A549 (cell line): Measurements from ENCODE around the gene TBC1D8. TPM values are rescaled to one million over a fixed set of nuclear protein-coding genes. Genes with fewer than 3 reads are reported as not detected.

Experiments
- ATAC-seq, 2 experiments: fragments of 200-7000 bp in 1 of 2; fragments of >200 bp in 1 of 2; cut with Nextera tagmentation in 1 of 2; cut with Tn5 transposase in 1 of 2; 3 replicates each; pipeline versions ENCODE4 v1.8.0 to v1.9.1; 2018 to 2020; ENCODE audit warnings: mild to moderate bottlenecking in 1 of 2, moderate library complexity in 1 of 2
- CTCF ChIA-PET: fragments of 300-600 bp; sonication (Branson Sonifier 250); formaldehyde crosslinking; extraction: SDS; loops from one replicate; lab custom pipeline; 2021; ENCODE audit warnings: antibody characterized with exemption, inconsistent platforms; lab: Yijun Ruan, JAX
- POLR2A ChIA-PET: fragments of 350-600 bp; formaldehyde crosslinking; extraction: SDS; loops from one replicate; lab custom pipeline; 2021; ENCODE audit warnings: antibody characterized with exemption, inconsistent platforms; lab: Yijun Ruan, JAX
- DNase-seq, 2 experiments: peaks; one replicate each; pipeline versions ENCODE4 v3.0.0 to v3.0.0-alpha.2; 2011 to 2016; ENCODE audit warnings: low read depth in 1 of 2, low spot score in 1 of 2
- FAIRE-seq: peaks from 2 replicates; lab custom pipeline; 2011; peaks lifted over from hg19 to GRCh38; lab: Jason Lieb, UNC
- H3K27ac ChIP-seq, 2 experiments: fragments of >200 bp; sonication (Bioruptor Twin); formaldehyde crosslinking; 3 replicates each; pipeline ENCODE4 v1.5.1; 2016 to 2017
- H3K4me1 ChIP-seq: fragments of >200 bp; sonication (Bioruptor Twin); formaldehyde crosslinking; 3 replicates; pipeline ENCODE4 v1.6.1; 2016
- H3K4me2 ChIP-seq: fragments of >200 bp; sonication (Bioruptor Twin); formaldehyde crosslinking; 3 replicates; pipeline ENCODE4 v1.6.1; 2016
- H3K4me3 ChIP-seq: fragments of >200 bp; sonication (Bioruptor Twin); formaldehyde crosslinking; 3 replicates; pipeline ENCODE4 v1.5.1; 2016
- H3K9me3 ChIP-seq: fragments of >200 bp; sonication (Bioruptor Twin); formaldehyde crosslinking; 3 replicates; pipeline ENCODE4 v1.6.1; 2016
- BCL3 ChIP-seq: fragments of >200 bp; sonication (Bioruptor Twin); formaldehyde crosslinking; IDR thresholded peaks from 3 replicates; pipeline ENCODE4 v1.6.1; 2016
- CBX2 ChIP-seq: fragments of 200-600 bp; sonication (generic); IDR thresholded peaks from 2 replicates; pipeline ENCODE4 v1.6.1; 2016; ENCODE audit warnings: low read depth, mild to moderate bottlenecking, borderline replicate concordance
- CHD4 ChIP-seq: fragments of 200-600 bp; sonication (generic); IDR thresholded peaks from 2 replicates; pipeline ENCODE4 v1.6.1; 2016; ENCODE audit warnings: antibody characterized with exemption, mild to moderate bottlenecking, borderline replicate concordance
- ELK1 ChIP-seq: fragments of 150-350 bp; IDR thresholded peaks from 2 replicates; pipeline ENCODE4 v1.6.1; 2014; ENCODE audit warnings: low read depth, mild to moderate bottlenecking, low read length
- EP300 ChIP-seq, 2 experiments: fragments of >200 bp; sonication (Bioruptor Twin); formaldehyde crosslinking; IDR thresholded peaks; 2 replicates in 1 of 2; 3 replicates in 1 of 2; pipeline ENCODE4 v1.6.1; 2016 to 2017
- ESRRA ChIP-seq: fragments of 150-350 bp; IDR thresholded peaks from 2 replicates; pipeline ENCODE4 v1.6.1; 2014; ENCODE audit warnings: mild to moderate bottlenecking, low read length, borderline replicate concordance
- FOSB ChIP-seq: fragments of 250-450 bp; sonication (Bioruptor Pico); IDR thresholded peaks from 2 replicates; pipeline ENCODE4 v1.5.0; 2020; ENCODE audit warnings: mild to moderate bottlenecking, moderate library complexity
- GATA3 ChIP-seq: IDR thresholded peaks from 2 replicates; pipeline ENCODE4 v1.6.1; 2012; ENCODE audit warnings: borderline replicate concordance
- HDAC2 ChIP-seq: fragments of 200-600 bp; sonication (generic); IDR thresholded peaks from 2 replicates; pipeline ENCODE4 v1.6.1; 2016
- HMGXB4 ChIP-seq: fragments of 250-450 bp; sonication (Bioruptor Pico); IDR thresholded peaks from 2 replicates; pipeline ENCODE4 v1.5.0; 2021; ENCODE audit warnings: mild to moderate bottlenecking, moderate library complexity, borderline replicate concordance
- HOXA7 ChIP-seq: fragments of 250-450 bp; sonication (Bioruptor Pico); IDR thresholded peaks from 2 replicates; pipeline ENCODE4 v1.5.0; 2020; ENCODE audit warnings: mild to moderate bottlenecking, moderate library complexity
- HOXB5 ChIP-seq: fragments of 250-450 bp; sonication (Bioruptor Pico); IDR thresholded peaks from 2 replicates; pipeline ENCODE4 v1.5.0; 2020; ENCODE audit warnings: mild to moderate bottlenecking, moderate library complexity
- JUN ChIP-seq, 2 experiments: fragments of >200 bp; sonication (Bioruptor Twin); formaldehyde crosslinking; IDR thresholded peaks; 2 replicates in 1 of 2; 3 replicates in 1 of 2; pipeline ENCODE4 v1.6.1; 2016 to 2017
- KDM1A ChIP-seq: fragments of 200-600 bp; sonication (generic); IDR thresholded peaks from 2 replicates; pipeline ENCODE4 v1.6.1; 2016; ENCODE audit warnings: low read depth, mild to moderate bottlenecking
- KDM5A ChIP-seq: fragments of 200-600 bp; sonication (generic); IDR thresholded peaks from 2 replicates; pipeline ENCODE4 v1.6.1; 2016; ENCODE audit warnings: antibody characterized with exemption, mild to moderate bottlenecking
- MAZ ChIP-seq: fragments of 150-350 bp; IDR thresholded peaks from 2 replicates; pipeline ENCODE4 v1.6.1; 2014; ENCODE audit warnings: antibody characterized with exemption, low read depth, low read length, borderline replicate concordance
- NFE2L2 ChIP-seq: fragments of 150-350 bp; conservative IDR thresholded peaks from 2 replicates; pipeline ENCODE4 v1.6.1; 2014; ENCODE audit warnings: low read length
- NPAS2 ChIP-seq: fragments of 250-450 bp; sonication (Bioruptor Pico); IDR thresholded peaks from 2 replicates; pipeline ENCODE4 v1.8.0; 2022; ENCODE audit warnings: mild to moderate bottlenecking, moderate library complexity, borderline replicate concordance
- NR3C1 ChIP-seq: fragments of >200 bp; sonication (Bioruptor Twin); formaldehyde crosslinking; IDR thresholded peaks from 3 replicates; pipeline ENCODE4 v1.6.1; 2017
- PBX3 ChIP-seq: IDR thresholded peaks from 2 replicates; pipeline ENCODE4 v1.6.1; 2012
- RCOR1 ChIP-seq: fragments of 150-350 bp; IDR thresholded peaks from 2 replicates; pipeline ENCODE4 v1.6.1; 2014; ENCODE audit warnings: antibody characterized with exemption, low read length, low read depth
- REST ChIP-seq: fragments of 200-600 bp; sonication (generic); IDR thresholded peaks from 2 replicates; pipeline ENCODE4 v1.6.1; 2016; ENCODE audit warnings: antibody characterized with exemption, mild to moderate bottlenecking, moderate library complexity
- RNF2 ChIP-seq: fragments of 200-600 bp; sonication (generic); IDR thresholded peaks from 2 replicates; pipeline ENCODE4 v1.6.1; 2016; ENCODE audit warnings: low read depth, mild to moderate bottlenecking, antibody characterized with exemption, moderate library complexity, borderline replicate concordance
- SMC3 ChIP-seq: fragments of >200 bp; sonication (Bioruptor Twin); formaldehyde crosslinking; IDR thresholded peaks from 3 replicates; pipeline ENCODE4 v1.6.1; 2018; ENCODE audit warnings: inconsistent platforms
- TP53 ChIP-seq: fragments of 250-450 bp; sonication (Bioruptor Pico); IDR thresholded peaks from 2 replicates; pipeline ENCODE4 v1.5.0; 2021; ENCODE audit warnings: mild to moderate bottlenecking, moderate library complexity
- USF2 ChIP-seq: fragments of 450-650 bp; IDR thresholded peaks from 2 replicates; pipeline ENCODE4 v1.6.1; 2014; ENCODE audit warnings: antibody characterized with exemption
- ZC3H11A ChIP-seq: fragments of 450-650 bp; IDR thresholded peaks from 2 replicates; pipeline ENCODE4 v1.6.1; 2014; ENCODE audit warnings: antibody characterized with exemption, mild to moderate bottlenecking
- ZFP36 ChIP-seq: fragments of 450-650 bp; IDR thresholded peaks from 2 replicates; pipeline ENCODE4 v1.6.1; 2014; ENCODE audit warnings: borderline replicate concordance; ENCODE audit not compliant: partially characterized antibody
- ZSCAN20 ChIP-seq: fragments of 250-450 bp; sonication (Bioruptor Pico); IDR thresholded peaks from 2 replicates; pipeline ENCODE4 v1.8.0; 2022; ENCODE audit warnings: mild to moderate bottlenecking, moderate library complexity
- WGBS: methylation state at CpG from one replicate; pipeline ENCODE4 v1.1.6; 2017; ENCODE audit errors: missing lambda C conversion rate; 5-methylcytosine and 5-hydroxymethylcytosine counted together
- polyA plus RNA-seq, 4 experiments: library from polyadenylated mRNA; depleted of rRNA in 3 of 4; stranded (reverse); fragments of >200 nt; fragmentation: RNase III in 1 of 4; extraction: RNeasy Plus Mini Kit Qiagen cat#74134 plus additional on column Dnase treatment in 1 of 4; gene quantifications; 2 replicates in 3 of 4; 3 replicates in 1 of 4; pipeline ENCODE4 v1.2.3, GENCODE V29; 2011 to 2017

The TBC1D8 gene
- polyA plus RNA-seq, 2 of the 4 experiments (the other 2 are of a cell fraction) = 35.3 to 107 TPM

- H3K27ac ChIP-seq = no peak overlapping the region
- H3K9me3 ChIP-seq = no peaks in the 10 kb centered on the region
- WGBS = 96% methylated on average over 3 of the region's 4 CpGs
- no peak for DNase-seq
- no peak for FAIRE-seq
- CTCF ChIA-PET = interaction anchor here (0.8 to 1.7 kb wide), 5 partner anchors 20 to 350 kb away, joined by 3 to 7 read pairs (median 3); no protein-coding TSS in a partner anchor
- peaks cover 9% of the 10 kb centered on the region for H3K4me1 ChIP-seq
- H3K4me3 ChIP-seq = no peak overlapping the region
- no peak for TF ChIP-seq MAZ
- no peak for TF ChIP-seq RCOR1
- no peak for TF ChIP-seq HMGXB4 (CRISPR knock-in tag)
- no peak for TF ChIP-seq ZC3H11A
- TF ChIP-seq ZFP36 = no peak
- TF ChIP-seq JUN (IDR thresholded peaks at IDR 0.05) = no peak
- no peak for TF ChIP-seq TP53 (CRISPR knock-in tag)
- no peak for TF ChIP-seq NFE2L2
- TF ChIP-seq HOXB5 (CRISPR knock-in tag) = no peak
- TF ChIP-seq ESRRA = no peak
- no peak for TF ChIP-seq FOSB (CRISPR knock-in tag)
- no peak for TF ChIP-seq NPAS2 (CRISPR knock-in tag)
- no peak for TF ChIP-seq CHD4
- TF ChIP-seq RNF2 = no peak
- no peak for TF ChIP-seq NR3C1
- no peak for TF ChIP-seq ELK1
- TF ChIP-seq GATA3 = no peak
- no peak for TF ChIP-seq USF2
- TF ChIP-seq CBX2 = no peak
- no peak for TF ChIP-seq KDM5A
- POLR2A ChIA-PET = no interaction called here
- ATAC-seq = no peak
- no peak overlapping the region for H3K4me2 ChIP-seq
Measured at GRCh38 chr2:100960688-100961087, 190.5 kb downstream of the TBC1D8 start.

GRCh38 chr2:100959225-100959880 lies 191.8 kb downstream of the TBC1D8 start:
- WGBS = 57% methylated on average over 6 of the region's 6 CpGs
- Histone ChIP-seq H3K27ac (no peak overlapping the region), H3K9me3 (no peaks in the 10 kb centered on the region), H3K4me1 (peaks cover 9% of the 10 kb centered on the region), H3K4me3 (no peak overlapping the region), H3K4me2 (no peak overlapping the region)
- ChIA-PET CTCF (interaction anchor here (0.5 to 1.7 kb wide), 4 partner anchors 19 to 349 kb away, joined by 3 to 7 read pairs (median 4); no protein-coding TSS in a partner anchor), POLR2A (no interaction called here)
- no peak for ATAC-seq
- DNase-seq = no peak
- FAIRE-seq = no peak
- TF ChIP-seq ZC3H11A (no peak), NFE2L2 (no peak), EP300 (IDR thresholded peaks at IDR 0.05) (no peak), PBX3 (no peak), ZSCAN20 (no peak), HOXA7 (no peak), SMC3 (no peak), TP53 (CRISPR knock-in tag) (no peak), HDAC2 (no peak), REST (no peak), BCL3 (no peak), KDM5A (no peak), KDM1A (no peak)
